GM21360 (cell line): ENCODE results near the gene DPF1.
A peak's percentile ranks its signal among the peaks of the same experiment; 100 is the strongest.
"Not testable (repeated sequence)": the region's sequence is repeated elsewhere in the genome, so short reads cannot be mapped to it uniquely, and the experiment has no call there.

Experiments used
- ATAC-seq: cut with Tn5 transposase; IDR thresholded peaks from one replicate; pipeline ENCODE4 v1.9.1; 2021; ENCODE audit warnings: mild to moderate bottlenecking, moderate library complexity; ENCODE audit not compliant: unreplicated experiment

Gene DPF1

GRCh38 chr19:38250821-38251563, 27.0 kb upstream of the DPF1 start:
- no peak for ATAC-seq

GRCh38 chr19:38250428-38250820, 26.4 kb upstream of the DPF1 start:
- no peak for ATAC-seq

- ATAC-seq, result no peak
Observed at GRCh38 chr19:38248421-38248820, 24.4 kb upstream of the DPF1 start.

- no peak for ATAC-seq
Observed at GRCh38 chr19:38247734-38248268, 23.8 kb upstream of the DPF1 start.

- no peak for ATAC-seq
Observed at GRCh38 chr19:38247126-38247525, 23.1 kb upstream of the DPF1 start.

- no peak for ATAC-seq
Observed at GRCh38 chr19:38245826-38246498, 21.9 kb upstream of the DPF1 start.

- no peak for ATAC-seq
Observed at GRCh38 chr19:38243279-38243673, 19.3 kb upstream of the DPF1 start.

- ATAC-seq, result no peak
Observed at GRCh38 chr19:38239816-38240215, 15.8 kb upstream of the DPF1 start.

- ATAC-seq, result no peak
Observed at GRCh38 chr19:38234615-38235014, 10.6 kb upstream of the DPF1 start.

GRCh38 chr19:38233740-38234251, 9.8 kb upstream of the DPF1 start:
- no peak for ATAC-seq

GRCh38 chr19:38231918-38232317, 7.9 kb upstream of the DPF1 start:
- ATAC-seq, result no peak

- ATAC-seq, result not testable (repeated sequence)
Observed at GRCh38 chr19:38230506-38231133, 6.6 kb upstream of the DPF1 start.

- ATAC-seq, result peak; percentile 78
Observed at GRCh38 chr19:38229585-38230073, 5.6 kb upstream of the DPF1 start.

GRCh38 chr19:38228491-38229439, 4.7 kb upstream of the DPF1 start:
- no peak for ATAC-seq

GRCh38 chr19:38228005-38228377, 4.0 kb upstream of the DPF1 start:
- ATAC-seq, result no peak

- no peak for ATAC-seq
Observed at GRCh38 chr19:38227287-38228004, 3.4 kb upstream of the DPF1 start.

GRCh38 chr19:38224863-38225218, 819 bp upstream of the DPF1 start:
- not testable (repeated sequence) for ATAC-seq

- no peak for ATAC-seq
Observed at GRCh38 chr19:38223617-38224013, 407 bp downstream of the DPF1 start.

- ATAC-seq, result no peak
Observed at GRCh38 chr19:38223119-38223523, 901 bp downstream of the DPF1 start.
